ENCODE data around the gene XAGE2. TPM values are rescaled to one million over a fixed set of nuclear protein-coding genes. Genes with fewer than 3 reads are reported as not detected.

XAGE2 gene
- total RNA-seq, 6 experiments from 2014 or later: not detected

- no peaks in the 10 kb centered on the region for H3K36me3 Mint-ChIP-seq (ENCODE audit: low read depth)
- no peak overlapping the region for H3K27ac Mint-ChIP-seq
- no peak for TF ChIP-seq CTCF (IDR thresholded peaks at IDR 0.05)
These were observed 41.9 kb downstream of the XAGE2 start for GRCh38 chrX:52410439-52411394.

GRCh38 chrX:52415304-52415703, 46.5 kb downstream of the XAGE2 start:
- no peaks in the 10 kb centered on the region for H3K9me3 Mint-ChIP-seq
- peaks cover 8% of the 10 kb centered on the region for H3K27me3 Mint-ChIP-seq (ENCODE audit: insufficient read depth)
- H3K4me1 Mint-ChIP-seq (ENCODE audit: low read depth): no peaks in the 10 kb centered on the region
- H3K36me3 Mint-ChIP-seq (ENCODE audit: low read depth): no peaks in the 10 kb centered on the region
- no peak overlapping the region for H3K4me3 Mint-ChIP-seq
- no peak overlapping the region for H3K27ac Mint-ChIP-seq
- TF ChIP-seq CTCF (IDR thresholded peaks at IDR 0.05): no peak
- DNase-seq: no peak

More at GRCh38 chrX:52410439-52411394, 41.9 kb downstream of the XAGE2 start:
- no peak overlapping the region for H3K4me3 Mint-ChIP-seq
- H3K4me1 Mint-ChIP-seq (ENCODE audit: low read depth): no peaks in the 10 kb centered on the region
- H3K9me3 Mint-ChIP-seq: no peaks in the 10 kb centered on the region
- no peak for DNase-seq
- H3K27me3 Mint-ChIP-seq (ENCODE audit: insufficient read depth): peaks cover 3% of the 10 kb centered on the region

GRCh38 chrX:52416816-52417215, 48.0 kb downstream of the XAGE2 start:
- TF ChIP-seq CTCF (IDR thresholded peaks at IDR 0.05): no peak
- H3K27ac Mint-ChIP-seq: no peak overlapping the region
- H3K4me1 Mint-ChIP-seq (ENCODE audit: low read depth): no peaks in the 10 kb centered on the region
- no peaks in the 10 kb centered on the region for H3K36me3 Mint-ChIP-seq (ENCODE audit: low read depth)
- H3K4me3 Mint-ChIP-seq: no peak overlapping the region
- peaks cover 5% of the 10 kb centered on the region; the same call in 1 of the 2 replicates for H3K27me3 Mint-ChIP-seq (ENCODE audit: insufficient read depth)
- DNase-seq: no peak
- no peaks in the 10 kb centered on the region for H3K9me3 Mint-ChIP-seq

DNA sequence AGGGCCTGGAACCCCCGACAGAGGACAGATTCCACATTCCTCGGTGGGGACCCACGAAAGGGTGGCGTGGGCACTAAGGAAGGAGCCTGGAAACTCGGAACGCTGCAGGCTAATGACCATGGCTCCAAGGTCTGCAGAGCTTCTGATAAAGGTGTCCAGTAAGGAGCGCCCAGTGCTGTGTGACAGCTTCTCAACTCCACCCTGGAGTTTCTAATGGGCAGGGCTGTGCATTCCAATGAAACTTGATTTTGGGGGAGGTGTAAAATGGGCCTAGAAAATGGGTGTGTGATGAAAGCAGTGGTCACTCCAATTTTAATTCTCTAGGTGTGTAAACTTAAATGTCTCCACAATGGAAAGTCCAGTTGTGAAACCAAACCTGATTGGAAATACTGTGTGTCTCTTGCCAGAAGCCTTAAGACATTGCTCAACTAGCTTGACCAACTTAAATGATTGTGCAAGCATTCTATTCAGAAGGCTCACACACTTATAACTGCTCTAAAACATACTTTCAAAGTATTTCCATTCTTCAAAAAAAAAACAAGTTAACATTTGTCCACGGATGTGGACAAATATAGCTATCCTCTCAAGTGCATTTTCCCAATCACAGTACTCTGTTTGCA, 52.1 kb downstream of the XAGE2 start:
- Mint-ChIP-seq H3K36me3 (ENCODE audit: low read depth) (peaks cover 4% of the 10 kb centered on the region; the same call in 1 of the 2 replicates), H3K4me1 (ENCODE audit: low read depth) (peaks cover 32% of the 10 kb centered on the region), H3K4me3 (no peak overlapping the region), H3K27ac (no peak overlapping the region), H3K27me3 (ENCODE audit: insufficient read depth) (peaks cover 5% of the 10 kb centered on the region; the same call in 1 of the 2 replicates), H3K9me3 (no peaks in the 10 kb centered on the region)
- DNase-seq: no peak
- TF ChIP-seq CTCF (IDR thresholded peaks at IDR 0.05): no peak

- TF ChIP-seq CTCF (IDR thresholded peaks at IDR 0.05): no peak
- peak overlapping the region; percentile 43 for H3K4me3 Mint-ChIP-seq
- H3K36me3 Mint-ChIP-seq (ENCODE audit: low read depth): peaks cover 4% of the 10 kb centered on the region; the same call in 1 of the 2 replicates
- peak; percentile 52 for DNase-seq
- H3K4me1 Mint-ChIP-seq (ENCODE audit: low read depth): peaks cover 37% of the 10 kb centered on the region
- H3K27ac Mint-ChIP-seq: 0 out of 2 replicates have a peak overlapping the region, but pooled peaks have one; percentile 4
- H3K9me3 Mint-ChIP-seq: no peaks in the 10 kb centered on the region
- peaks cover 5% of the 10 kb centered on the region; the same call in 1 of the 2 replicates for H3K27me3 Mint-ChIP-seq (ENCODE audit: insufficient read depth)
These were observed 54.1 kb downstream of the XAGE2 start for GRCh38 chrX:52422884-52423283.
